Measurements from ENCODE around the gene DYNLRB1.

GRCh38 chr20:34525342-34525708 is 9.1 kb downstream of the DYNLRB1 start:
- TF ChIP-seq CTCF (IDR thresholded peaks at IDR 0.05; ENCODE audit: poor library complexity): no peak
- TF ChIP-seq EZH2 (IDR thresholded peaks at IDR 0.05; ENCODE audit: borderline replicate concordance): no peak

Measured in hepatocyte (in vitro differentiated cells).